Spleen (tissue), 7 donors: ENCODE results near the gene MOB3B.

ENCODE experiments used
- CTCF ChIP-seq, 11 experiments: fragments of 200-600 bp in 7 of 11; fragments of 450-650 bp in 4 of 11; sonication (generic) in 4 of 11; IDR thresholded peaks in 8 of 11; conservative IDR thresholded peaks in 3 of 11; 1 replicate in 7 of 11; 2 replicates in 4 of 11; pipeline versions ENCODE4 v1.4.0 to v1.8.0; 2016 to 2021; ENCODE audit warnings: antibody characterized with exemption in 11 of 11, inconsistent platforms in 4 of 11, mild to moderate bottlenecking in 1 of 11
- POLR2A ChIP-seq, 3 donors: fragments of 450-650 bp; IDR thresholded peaks; one replicate each; pipeline ENCODE4 v1.5.1; 2017; ENCODE audit warnings: antibody characterized with exemption in 3 of 3, mild to moderate bottlenecking in 1 of 3
- donor health status: DM: no; HTN: no; CAD: no; lungs with moderate emphysema.
- donor health status: DM: no; HTN: no; CAD: no.
- donor health status: DM: no; HTN: no; CAD: no.

GRCh38 chr9:27445057-27445595 lies 84.5 kb downstream of the MOB3B start:
- TF ChIP-seq POLR2A (IDR thresholded peaks at IDR 0.05) (no peak), CTCF (IDR thresholded peaks at IDR 0.05 in 8 of 11, conservative IDR thresholded peaks at IDR 0.05 in 3 of 11) (no peak)
